Common myeloid progenitor, CD34-positive (primary cell): ENCODE data around the gene SLC19A2.

Experiments used
- CTCF ChIA-PET: fragments of 350-600 bp; sonication (Branson Sonifier 250); formaldehyde crosslinking; loops from one replicate; lab custom pipeline; 2021; ENCODE audit warnings: antibody characterized with exemption; lab: Charles Lee
- POLR2A ChIA-PET: fragments of 350-600 bp; sonication (Branson Sonifier 250); formaldehyde crosslinking; loops from one replicate; lab custom pipeline; 2021; ENCODE audit warnings: antibody characterized with exemption; lab: Charles Lee
- DNase-seq, 3 donors: peaks; one replicate each; pipeline versions ENCODE4 v3.0.0 to v3.0.0-alpha.2; 2013
- H3K27ac ChIP-seq, 2 experiments: 1 replicate in 1 of 2; 2 replicates in 1 of 2; pipeline ENCODE4 v1.7.0; 2013; ENCODE audit warnings: inconsistent platforms in 2 of 2, low read length in 2 of 2, mild to moderate bottlenecking in 2 of 2, low read depth in 1 of 2, moderate library complexity in 1 of 2; ENCODE audit not compliant: severe bottlenecking in 2 of 2, insufficient read depth in 1 of 2, poor library complexity in 1 of 2
- H3K27me3 ChIP-seq, 5 experiments: replicated peaks in 2 of 5; 1 replicate in 3 of 5; 2 replicates in 2 of 5; pipeline versions ENCODE4 v1.6.1 to v1.7.0; 2013; ENCODE audit warnings: low read length in 4 of 5, mild to moderate bottlenecking in 2 of 5, moderate library complexity in 2 of 5, inconsistent platforms in 1 of 5; ENCODE audit not compliant: insufficient read depth in 5 of 5, control insufficient read depth in 4 of 5
- H3K36me3 ChIP-seq, 4 experiments: 1 replicate in 2 of 4; 2 replicates in 2 of 4; pipeline versions ENCODE4 v1.6.1 to v1.7.0; 2013; ENCODE audit warnings: low read length in 3 of 4, control low read depth in 1 of 4, mild to moderate bottlenecking in 1 of 4; ENCODE audit not compliant: control insufficient read depth in 4 of 4, insufficient read depth in 4 of 4
- H3K4me1 ChIP-seq, 4 experiments: 1 replicate in 3 of 4; 2 replicates in 1 of 4; pipeline versions ENCODE4 v1.6.1 to v1.7.1; 2013; ENCODE audit warnings: low read length in 3 of 4, mild to moderate bottlenecking in 3 of 4, control low read depth in 1 of 4, inconsistent platforms in 1 of 4, moderate library complexity in 1 of 4; ENCODE audit not compliant: control insufficient read depth in 4 of 4, insufficient read depth in 4 of 4; ENCODE audit errors: control extremely low read depth in 1 of 4
- H3K4me3 ChIP-seq, 7 experiments: 1 replicate in 4 of 7; 2 replicates in 3 of 7; pipeline versions ENCODE4 v1.5.1 to v1.7.0; 2013; ENCODE audit warnings: mild to moderate bottlenecking in 7 of 7, low read length in 6 of 7, moderate library complexity in 6 of 7, inconsistent platforms in 2 of 7, low read depth in 2 of 7, control low read depth in 1 of 7; ENCODE audit not compliant: insufficient read depth in 4 of 7, control insufficient read depth in 1 of 7; ENCODE audit errors: extremely low read depth in 1 of 7
- H3K9me3 ChIP-seq, 5 experiments: 1 replicate in 4 of 5; 2 replicates in 1 of 5; pipeline versions ENCODE4 v1.6.1 to v1.7.1; 2013; ENCODE audit warnings: low read length in 4 of 5, mild to moderate bottlenecking in 2 of 5, inconsistent platforms in 1 of 5, low read depth in 1 of 5, moderate library complexity in 1 of 5; ENCODE audit not compliant: control insufficient read depth in 4 of 5, insufficient read depth in 2 of 5; ENCODE audit errors: control extremely low read depth in 1 of 5
- WGBS: methylation state at CpG from one replicate; pipeline ENCODE4 v1.1.5; 2013; ENCODE audit not compliant: insufficient coverage; 5-methylcytosine and 5-hydroxymethylcytosine counted together

Gene SLC19A2

GRCh38 chr1:169495046-169495775 lies 9.5 kb upstream of the SLC19A2 start:
- Histone ChIP-seq H3K4me1 (peaks cover 0 to 7% (median 5%) of the 10 kb centered on the region in 4 experiments), H3K4me3 (no peak overlapping the region), H3K9me3 (no peaks in the 10 kb centered on the region), H3K27ac (no peak overlapping the region), H3K36me3 (no peaks in the 10 kb centered on the region), H3K27me3 (no peaks in the 10 kb centered on the region)
- ChIA-PET CTCF (interaction anchor here (0.6 to 0.9 kb wide), 2 partner anchors 11 to 1139 kb away, joined by 3 read pairs; no protein-coding TSS in a partner anchor), POLR2A (no interaction called here)
- DNase-seq = peak in 1 of 3 donors; percentile 27

GRCh38 chr1:169494343-169494742 lies 8.6 kb upstream of the SLC19A2 start:
- WGBS = 100% methylated on average over 3 of the region's 3 CpGs
- Histone ChIP-seq H3K9me3 (no peaks in the 10 kb centered on the region), H3K36me3 (no peaks in the 10 kb centered on the region), H3K27me3 (no peaks in the 10 kb centered on the region), H3K4me3 (no peak overlapping the region), H3K4me1 (peaks cover 0 to 7% (median 5%) of the 10 kb centered on the region in 4 experiments), H3K27ac (no peak overlapping the region)
- POLR2A ChIA-PET = no interaction called here
- CTCF ChIA-PET = interaction anchor here (0.9 kb wide), 1 partner anchor 12 kb away, joined by 3 read pairs; no protein-coding TSS in a partner anchor
- DNase-seq = no peak

DNA sequence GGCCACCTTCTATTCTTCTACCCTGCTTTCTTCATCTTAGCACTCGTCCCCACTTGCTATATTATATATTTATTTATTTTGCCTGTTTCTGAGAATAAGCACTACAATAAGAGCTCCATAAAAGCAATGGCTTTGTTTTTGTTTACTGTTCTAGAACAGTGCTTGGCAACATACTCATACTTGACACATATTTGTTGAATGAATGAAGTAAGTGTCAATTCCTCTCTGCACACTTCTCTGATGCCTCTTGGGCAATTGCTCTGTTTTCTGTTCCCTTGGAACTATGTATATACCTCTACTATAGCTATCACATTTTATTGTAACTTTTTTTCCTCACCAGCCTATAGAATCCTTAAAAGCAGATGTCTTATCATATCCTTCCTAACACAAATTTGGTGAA lies 7.5 kb upstream of the SLC19A2 start:
- Histone ChIP-seq H3K9me3 (no peaks in the 10 kb centered on the region), H3K27me3 (no peaks in the 10 kb centered on the region), H3K36me3 (no peaks in the 10 kb centered on the region), H3K4me1 (peaks cover 0 to 7% (median 5%) of the 10 kb centered on the region in 4 experiments), H3K27ac (no peak overlapping the region), H3K4me3 (no peak overlapping the region)
- no CpG with 5 or more reads among the region's 1 CpG for WGBS
- CTCF ChIA-PET = no interaction called here
- DNase-seq = no peak
- POLR2A ChIA-PET = no interaction called here

- Histone ChIP-seq H3K27me3 (no peaks in the 10 kb centered on the region), H3K27ac (no peak overlapping the region), H3K9me3 (no peaks in the 10 kb centered on the region), H3K4me1 (peaks cover 2 to 12% (median 6%) of the 10 kb centered on the region in 4 experiments), H3K36me3 (no peaks in the 10 kb centered on the region), H3K4me3 (no peak overlapping the region)
- 100% methylated on average over 3 of the region's 3 CpGs for WGBS
- POLR2A ChIA-PET = no interaction called here
- DNase-seq = no peak
- CTCF ChIA-PET = interaction anchor here (1.4 kb wide), 1 partner anchor 8 kb away, joined by 3 read pairs; no protein-coding TSS in a partner anchor
Measured at GRCh38 chr1:169491845-169492281, 6.1 kb upstream of the SLC19A2 start.

DNA sequence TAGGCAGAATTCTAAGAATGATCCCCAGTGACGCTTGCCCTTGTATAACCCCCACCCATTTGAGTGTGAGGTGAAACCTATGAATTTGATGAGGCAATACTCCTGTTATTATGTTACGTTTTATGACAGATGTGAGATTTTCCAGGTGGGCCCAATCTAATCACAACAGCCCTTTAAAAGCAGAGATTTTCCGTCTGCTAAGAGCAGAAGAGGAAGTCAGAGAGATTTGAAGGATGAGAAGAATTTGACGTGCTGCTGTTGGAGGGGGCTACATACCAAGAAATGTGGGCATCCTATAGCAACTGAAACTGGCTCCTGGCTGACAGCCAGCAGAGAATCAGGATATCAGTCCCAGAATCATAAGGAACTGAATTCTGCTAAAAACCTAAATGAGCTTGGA lies 2.4 kb upstream of the SLC19A2 start:
- ChIA-PET POLR2A (no interaction called here), CTCF (no interaction called here)
- WGBS = 0% methylated on average over 1 of the region's 4 CpGs

DNA sequence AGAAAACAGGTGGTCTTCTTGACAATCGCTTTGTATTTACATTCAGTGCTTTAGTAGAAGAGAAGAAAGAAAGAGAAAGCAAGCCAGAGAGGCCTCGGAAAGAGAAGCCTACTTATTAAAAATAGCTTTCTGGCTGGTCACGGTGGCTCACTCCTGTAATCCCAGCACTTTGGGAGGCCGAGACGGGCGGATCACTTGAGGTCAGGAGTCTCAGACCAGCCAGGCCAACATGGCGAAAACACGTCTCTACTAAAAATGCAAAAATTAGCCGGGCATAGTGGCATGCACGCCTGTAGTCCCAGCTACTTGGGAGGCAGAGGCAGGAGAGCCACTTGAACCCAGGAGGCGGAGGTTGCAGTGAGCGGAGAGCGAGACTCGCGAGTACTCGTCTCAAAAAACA lies 1.8 kb upstream of the SLC19A2 start:
- no peak for DNase-seq
- Histone ChIP-seq H3K27ac (no peak overlapping the region), H3K36me3 (no peaks in the 10 kb centered on the region), H3K27me3 (no peaks in the 10 kb centered on the region), H3K4me3 (no peak overlapping the region), H3K4me1 (peaks cover 23 to 38% (median 31%) of the 10 kb centered on the region in 4 experiments), H3K9me3 (no peaks in the 10 kb centered on the region)
- WGBS = 96% methylated on average over 12 of the region's 16 CpGs
- ChIA-PET CTCF (no interaction called here), POLR2A (no interaction called here)

More for the DNA sequence above, 2.4 kb upstream of the SLC19A2 start:
- no peak overlapping the region for H3K4me3 ChIP-seq
- H3K36me3 ChIP-seq = no peaks in the 10 kb centered on the region
- DNase-seq = peak in 1 of 3 donors; percentile 22
- H3K4me1 ChIP-seq = peaks cover 21 to 36% (median 28%) of the 10 kb centered on the region in 4 experiments
- H3K27ac ChIP-seq = no peak overlapping the region
- no peaks in the 10 kb centered on the region for H3K9me3 ChIP-seq
- H3K27me3 ChIP-seq = no peaks in the 10 kb centered on the region

DNA sequence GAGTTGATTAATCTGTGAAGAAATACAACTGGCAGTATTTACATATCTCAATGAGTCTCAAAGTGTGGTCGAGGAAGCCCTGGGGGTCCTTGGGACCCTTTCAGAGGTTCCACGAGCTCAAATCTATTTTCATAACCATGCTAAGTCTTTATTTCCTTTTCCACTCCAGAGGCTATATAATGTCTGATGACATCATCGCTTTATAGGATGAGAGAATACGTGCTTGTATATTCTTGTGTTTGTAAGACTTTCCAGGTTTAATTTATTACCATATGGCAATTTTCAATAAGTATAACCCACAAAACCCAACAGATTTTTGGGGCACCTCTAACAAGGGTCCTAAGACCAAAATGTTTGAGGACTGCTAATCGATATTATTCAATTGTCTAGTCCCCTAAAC lies 1.4 kb upstream of the SLC19A2 start:
- no peak overlapping the region for H3K27ac ChIP-seq
- CTCF ChIA-PET = interaction anchor here (1.5 to 1.8 kb wide), 2 partner anchors 21 to 24 kb away, joined by 4 to 5 read pairs; no protein-coding TSS in a partner anchor
- H3K4me1 ChIP-seq = peaks cover 23 to 38% (median 31%) of the 10 kb centered on the region in 4 experiments
- POLR2A ChIA-PET = interaction anchor here (0.7 kb wide), 1 partner anchor 21 kb away, joined by 4 read pairs; no protein-coding TSS in a partner anchor
- no peaks in the 10 kb centered on the region for H3K36me3 ChIP-seq
- DNase-seq = no peak
- WGBS = 100% methylated on average over 1 of the region's 5 CpGs
- H3K27me3 ChIP-seq = no peaks in the 10 kb centered on the region
- H3K9me3 ChIP-seq = no peaks in the 10 kb centered on the region
- peak overlapping the region in 1 of 7 experiments; percentile 87 for H3K4me3 ChIP-seq
